Activated CD4-positive, alpha-beta T cell treated with anti-CD3 and anti-CD28 coated beads, Interleukin-2, amount 10 ng/mL, durations not matched to agents 7 days and 5 days (primary cell): Measurements from ENCODE around the gene MED4. TPM values are rescaled to one million over a fixed set of nuclear protein-coding genes. Genes with fewer than 3 reads are reported as not detected.

Experiments used
- total RNA-seq, 2 experiments: library from RNA; stranded (reverse); gene quantifications; one replicate each; pipeline ENCODE4 v1.2.3, GENCODE V29; 2021

MED4 gene
- total RNA-seq, 2 experiments from 2014 or later: 63.1 to 72.2 TPM

Other genes starting within 250 kb of the MED4 start
- 10 to 100 TPM; 34.1 to 34.7 TPM for gene SUCLA2, start 93.8 kb downstream of the MED4 start, total RNA-seq
- gene NUDT15, start 57.4 kb downstream of the MED4 start, total RNA-seq: 10 to 100 TPM; 10.1 to 12.0 TPM
- 100 to 1,000 TPM; 259 to 317 TPM for gene ITM2B, start 138.1 kb upstream of the MED4 start, total RNA-seq
- 10 to 100 TPM; 47.1 to 61.5 TPM for gene RB1, start 208.6 kb upstream of the MED4 start, total RNA-seq